Endothelial cell of umbilical vein (primary cell): ENCODE results near the gene ONECUT2.

Experiments
- CTCF ChIP-seq, 2 donors: IDR thresholded peaks; 1 replicate in 1 of 2; 2 replicates in 1 of 2; pipeline ENCODE4 v1.5.1; 2011; ENCODE audit warnings: low read length in 2 of 2, mild to moderate bottlenecking in 2 of 2, moderate library complexity in 2 of 2, control low read depth in 1 of 2, inconsistent platforms in 1 of 2, low read depth in 1 of 2; ENCODE audit not compliant: insufficient read depth in 1 of 2; ENCODE audit errors: extremely low read depth in 1 of 2
- EZH2 ChIP-seq: IDR thresholded peaks from 2 replicates; pipeline ENCODE4 v1.6.1; 2012; ENCODE audit warnings: borderline replicate concordance, low read depth, mild to moderate bottlenecking, moderate library complexity, low read length, inconsistent platforms; ENCODE audit not compliant: severe bottlenecking
- MYC ChIP-seq: IDR thresholded peaks from one replicate; pipeline ENCODE4 v1.6.1; 2011; ENCODE audit warnings: mild to moderate bottlenecking, low read depth, low read length
- POLR2A ChIP-seq: IDR thresholded peaks from 2 replicates; pipeline ENCODE4 v1.6.1; 2012; ENCODE audit warnings: low read depth, mild to moderate bottlenecking, control low read depth, low read length
- POLR2AphosphoS5 ChIP-seq: IDR thresholded peaks from 2 replicates; pipeline ENCODE4 v1.6.1; 2012; ENCODE audit warnings: low read depth, mild to moderate bottlenecking, control low read depth, low read length, moderate library complexity; ENCODE audit not compliant: insufficient read depth

- TF ChIP-seq CTCF (IDR thresholded peaks at IDR 0.05; ENCODE audit: extremely low read depth in 1 of 2, insufficient read depth in 1 of 2, low read depth in 1 of 2, low read length in 2 of 2) (no peak), POLR2AphosphoS5 (no peak), EZH2 (peak; percentile 89), MYC (no peak), POLR2A (no peak)
These were observed 5.3 kb downstream of the ONECUT2 start for GRCh38 chr18:57440331-57441070.
